ENCODE measurements around the gene CLDN18.

DNA sequence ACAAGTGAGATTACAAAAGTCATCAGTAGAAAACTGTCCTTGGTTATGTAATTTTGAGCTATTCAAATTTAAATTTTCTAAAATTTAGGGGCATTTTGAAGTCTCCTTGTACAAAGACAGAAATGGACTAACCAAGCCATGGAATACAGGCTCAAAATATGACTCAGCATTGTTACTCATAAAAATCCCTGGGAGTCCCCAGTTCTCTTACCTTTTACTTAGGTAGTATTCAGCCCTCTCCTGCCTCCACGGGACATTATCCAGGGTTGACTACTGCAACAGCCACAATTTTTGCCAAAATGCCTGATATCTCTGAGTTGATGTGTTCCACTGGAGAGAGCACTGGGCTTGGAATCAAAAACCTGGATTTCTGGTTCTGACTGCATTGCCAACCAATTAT lies 25.0 kb downstream of the CLDN18 start:
- no peak for TF ChIP-seq SUZ12 (IDR thresholded peaks at IDR 0.05; ENCODE audit: extremely low read depth, insufficient read depth, insufficient read length)
- no peak for TF ChIP-seq ZNF274 (IDR thresholded peaks at IDR 0.05; ENCODE audit: low read depth, low read length)

All from NT2/D1 (cell line).